Body of pancreas (tissue), 4 donors: ENCODE data around the gene TATDN2.

ENCODE experiments used
- CTCF ChIP-seq, 7 experiments: fragments of 450-650 bp in 4 of 7; fragments of 200-600 bp in 3 of 7; sonication (generic) in 3 of 7; IDR thresholded peaks; one replicate each; pipeline ENCODE4 v1.5.1; 2016 to 2019; ENCODE audit warnings: antibody characterized with exemption in 7 of 7
- POLR2A ChIP-seq, 3 donors: fragments of 450-650 bp; IDR thresholded peaks; one replicate each; pipeline ENCODE4 v1.6.1; 2016; ENCODE audit warnings: antibody characterized with exemption in 3 of 3, mild to moderate bottlenecking in 2 of 3

GRCh38 chr3:10255835-10256234, 7.6 kb downstream of the TATDN2 start:
- TF ChIP-seq POLR2A (IDR thresholded peaks at IDR 0.05) (no peak), CTCF (IDR thresholded peaks at IDR 0.05) (no peak)
